AG04449 (cell line): ENCODE results near the gene TMCC3.

Experiments
- CTCF ChIA-PET: fragments of 350-600 bp; formaldehyde crosslinking; extraction: SDS; loops from one replicate; lab custom pipeline; 2021; ENCODE audit warnings: antibody characterized with exemption; lab: Yijun Ruan, JAX
- POLR2A ChIA-PET: fragments of 400-600, 350-600 bp; formaldehyde crosslinking; extraction: SDS; loops from one replicate; lab custom pipeline; 2020; ENCODE audit warnings: antibody characterized with exemption, inconsistent platforms; lab: Yijun Ruan, JAX
- DNase-seq: peaks from one replicate; pipeline ENCODE4 v3.0.0-alpha.2; 2010; ENCODE audit warnings: low read depth, low spot score
- H3K4me3 ChIP-seq: 2 replicates; pipeline ENCODE4 v1.5.1; 2011; ENCODE audit warnings: low read depth, mild to moderate bottlenecking, control low read depth, low read length
- CTCF ChIP-seq: IDR thresholded peaks from one replicate; pipeline ENCODE4 v1.5.1; 2011; ENCODE audit warnings: mild to moderate bottlenecking, moderate library complexity, low read length, control low read depth, inconsistent platforms; ENCODE audit not compliant: insufficient read depth; ENCODE audit errors: missing control alignments

The TMCC3 gene

GRCh38 chr12:94585626-94586025 lies 64.7 kb downstream of the TMCC3 start:
- TF ChIP-seq CTCF, result no peak
- CTCF ChIA-PET, result no interaction called here
- no peak overlapping the region for H3K4me3 ChIP-seq
- DNase-seq, result no peak
- POLR2A ChIA-PET, result interaction anchor here (0.6 kb wide), 1 partner anchor 19 kb away, joined by 4 read pairs; no protein-coding TSS in a partner anchor

GRCh38 chr12:94584377-94584776 lies 66.0 kb downstream of the TMCC3 start:
- TF ChIP-seq CTCF, result no peak
- CTCF ChIA-PET, result no interaction called here
- POLR2A ChIA-PET, result no interaction called here
- DNase-seq, result no peak
- H3K4me3 ChIP-seq, result no peak overlapping the region

- CTCF ChIA-PET, result no interaction called here
- POLR2A ChIA-PET, result no interaction called here
- H3K4me3 ChIP-seq, result no peak overlapping the region
- DNase-seq, result no peak
- no peak for TF ChIP-seq CTCF
Measured at GRCh38 chr12:94582591-94582990, 67.8 kb downstream of the TMCC3 start.

- H3K4me3 ChIP-seq, result no peak overlapping the region
- TF ChIP-seq CTCF, result no peak
- POLR2A ChIA-PET, result no interaction called here
- CTCF ChIA-PET, result no interaction called here
- no peak for DNase-seq
Measured at GRCh38 chr12:94575645-94576403, 74.5 kb downstream of the TMCC3 start.

- H3K4me3 ChIP-seq, result no peak overlapping the region
- CTCF ChIA-PET, result no interaction called here
- DNase-seq, result no peak
- no peak for TF ChIP-seq CTCF
- POLR2A ChIA-PET, result no interaction called here
Measured at GRCh38 chr12:94575024-94575423, 75.3 kb downstream of the TMCC3 start.

- POLR2A ChIA-PET, result no interaction called here
- DNase-seq, result no peak
- H3K4me3 ChIP-seq, result no peak overlapping the region
- CTCF ChIA-PET, result no interaction called here
- TF ChIP-seq CTCF, result no peak
Measured at GRCh38 chr12:94571556-94571955, 78.8 kb downstream of the TMCC3 start.
